Suprapubic skin (tissue), 4 donors: ENCODE data around the gene WDFY4. TPM values are rescaled to one million over a fixed set of nuclear protein-coding genes. Genes with fewer than 3 reads are reported as not detected.
A peak's percentile ranks its signal among the peaks of the same experiment; 100 is the strongest.

Source experiments
- DNase-seq, 2 donors: peaks; one replicate each; pipeline ENCODE4 v3.0.0-alpha.2; 2019; ENCODE audit warnings: low spot score in 2 of 2
- H3K27ac ChIP-seq: fragments of 200-600 bp; sonication (generic); one replicate; pipeline ENCODE4 v1.5.1; 2019
- H3K27me3 ChIP-seq: fragments of 200-600 bp; sonication (generic); one replicate; pipeline ENCODE4 v1.5.1; 2019
- H3K36me3 ChIP-seq: fragments of 200-600 bp; sonication (generic); one replicate; pipeline ENCODE4 v1.5.1; 2019
- H3K4me1 ChIP-seq: fragments of 200-600 bp; sonication (generic); one replicate; pipeline ENCODE4 v1.5.1; 2019
- H3K4me3 ChIP-seq: fragments of 200-600 bp; sonication (generic); one replicate; pipeline ENCODE4 v1.5.1; 2019; ENCODE audit warnings: mild to moderate bottlenecking
- H3K9me3 ChIP-seq: fragments of 200-600 bp; sonication (generic); one replicate; pipeline ENCODE4 v1.5.1; 2019
- CTCF ChIP-seq, 2 donors: fragments of 200-600 bp in 1 of 2; fragments of 450-650 bp in 1 of 2; sonication (generic) in 1 of 2; IDR thresholded peaks; one replicate each; pipeline ENCODE4 v1.5.1; 2016 to 2019; ENCODE audit warnings: antibody characterized with exemption in 2 of 2, mild to moderate bottlenecking in 1 of 2, moderate library complexity in 1 of 2
- EP300 ChIP-seq: sonication (generic); formaldehyde crosslinking; IDR thresholded peaks from one replicate; pipeline ENCODE4 v1.6.1; 2017; ENCODE audit warnings: antibody characterized with exemption
- POLR2A ChIP-seq, 2 donors: fragments of 450-650 bp; IDR thresholded peaks; one replicate each; pipeline ENCODE4 v1.6.1; 2017; ENCODE audit warnings: antibody characterized with exemption in 2 of 2, mild to moderate bottlenecking in 2 of 2, moderate library complexity in 2 of 2
- POLR2AphosphoS5 ChIP-seq, 3 donors: sonication (generic); formaldehyde crosslinking; IDR thresholded peaks; one replicate each; pipeline ENCODE4 v1.6.1; 2017; ENCODE audit warnings: antibody characterized with exemption in 3 of 3
- WGBS: methylation state at CpG from one replicate; pipeline ENCODE4 v1.1.5; 2018; 5-methylcytosine and 5-hydroxymethylcytosine counted together
- total RNA-seq, 4 donors: library from RNA; depleted of rRNA; stranded (reverse); fragments of >200 nt; gene quantifications; one replicate each; pipeline ENCODE4 v1.1.0, GENCODE V29; 2016

The WDFY4 gene
- total RNA-seq, 4 donors from 2014 or later: 0.57 to 2.9 (median 1.0) TPM

DNA sequence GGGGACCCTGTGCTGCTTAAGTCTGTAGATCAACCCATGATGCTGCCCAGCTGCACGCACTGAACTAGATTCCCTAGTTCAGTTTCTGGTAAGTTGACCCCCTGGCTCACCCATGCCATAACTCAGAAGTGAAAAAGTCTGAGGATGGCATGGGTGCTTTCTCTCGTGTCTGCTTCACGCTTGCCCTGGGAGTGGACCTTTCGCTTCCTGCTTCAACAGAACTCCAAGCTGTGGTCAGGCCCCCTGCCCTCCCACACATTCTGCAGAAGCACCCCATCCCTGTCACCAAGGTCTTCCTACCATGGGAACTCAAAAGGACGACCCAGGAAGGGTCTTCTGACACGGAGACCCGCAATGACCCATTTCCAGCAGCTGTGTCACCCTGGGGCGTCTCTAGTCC is 215.1 kb downstream of the WDFY4 start:
- Histone ChIP-seq H3K36me3 (no peaks in the 10 kb centered on the region), H3K27me3 (no peaks in the 10 kb centered on the region), H3K27ac (peak overlapping the region; percentile 46), H3K4me3 (no peak overlapping the region), H3K4me1 (peaks cover 11% of the 10 kb centered on the region), H3K9me3 (no peaks in the 10 kb centered on the region)
- peak in 1 of 2 donors; percentile 36 for DNase-seq
- 93% methylated on average over 7 of the region's 8 CpGs for WGBS
- TF ChIP-seq POLR2A (IDR thresholded peaks at IDR 0.05): no peak
- no peak for TF ChIP-seq CTCF (IDR thresholded peaks at IDR 0.05)
- TF ChIP-seq EP300: no peak
- TF ChIP-seq POLR2AphosphoS5 (IDR thresholded peaks at IDR 0.05): no peak

DNA sequence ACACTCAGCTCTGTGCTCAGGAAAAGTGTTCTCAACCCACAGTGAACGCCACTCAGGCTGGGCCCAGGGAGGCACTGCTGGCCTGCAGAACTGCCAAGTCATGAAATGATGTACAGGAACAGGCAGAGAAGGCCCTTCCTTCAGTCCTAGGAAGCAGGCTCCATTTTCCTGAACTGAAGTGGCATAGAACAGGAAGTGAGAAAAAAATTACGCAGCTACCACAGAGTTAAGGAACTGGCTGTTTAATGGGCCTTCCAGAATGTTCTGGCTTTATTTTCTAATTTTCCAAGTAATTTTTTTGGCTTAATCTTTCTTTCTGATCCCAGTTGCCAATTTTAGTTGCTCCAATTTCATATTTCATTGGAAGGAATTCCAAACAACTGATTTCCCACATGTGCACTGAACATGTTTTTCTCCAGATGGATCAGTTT is 215.7 kb downstream of the WDFY4 start:
- peaks cover 7% of the 10 kb centered on the region for H3K4me1 ChIP-seq
- H3K27me3 ChIP-seq: no peaks in the 10 kb centered on the region
- no peaks in the 10 kb centered on the region for H3K36me3 ChIP-seq
- peak overlapping the region; percentile 46 for H3K27ac ChIP-seq
- TF ChIP-seq POLR2A (IDR thresholded peaks at IDR 0.05): no peak
- no peak for TF ChIP-seq POLR2AphosphoS5 (IDR thresholded peaks at IDR 0.05)
- no peak for TF ChIP-seq CTCF (IDR thresholded peaks at IDR 0.05)
- TF ChIP-seq EP300: no peak
- no peaks in the 10 kb centered on the region for H3K9me3 ChIP-seq
- peak in 1 of 2 donors; percentile 31 for DNase-seq
- H3K4me3 ChIP-seq: no peak overlapping the region
- WGBS: 69% methylated on average over 2 of the region's 2 CpGs

DNA sequence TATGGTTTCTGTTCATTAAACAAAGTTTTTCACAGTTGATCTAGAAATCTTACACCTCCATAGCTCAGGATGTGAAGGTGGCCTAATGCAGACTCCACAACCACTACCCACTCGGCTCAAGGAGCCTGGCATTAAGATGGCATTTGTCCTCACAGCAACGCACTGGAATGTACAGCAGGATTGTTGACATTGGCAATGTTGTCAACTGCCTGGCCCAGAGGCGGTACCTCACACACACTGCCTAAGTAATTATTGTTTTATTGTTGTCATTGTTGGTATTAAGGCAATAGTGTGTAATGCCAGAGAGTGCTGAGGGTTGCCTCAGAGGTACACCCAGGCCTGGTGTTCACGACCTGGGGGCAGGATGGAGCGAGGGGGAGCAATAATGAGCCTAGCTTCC is 216.6 kb downstream of the WDFY4 start:
- H3K4me1 ChIP-seq: peaks cover 6% of the 10 kb centered on the region
- WGBS: 75% methylated on average over 5 of the region's 5 CpGs

GRCh38 chr10:48902096-48902495 is 217.4 kb downstream of the WDFY4 start:
- H3K4me1 ChIP-seq: no peaks in the 10 kb centered on the region
- TF ChIP-seq POLR2A (IDR thresholded peaks at IDR 0.05) (no peak), POLR2AphosphoS5 (IDR thresholded peaks at IDR 0.05) (no peak), EP300 (no peak), CTCF (IDR thresholded peaks at IDR 0.05) (no peak)
- H3K9me3 ChIP-seq: no peaks in the 10 kb centered on the region
- DNase-seq: peak in 1 of 2 donors; percentile 29
- H3K27ac ChIP-seq: no peak overlapping the region
- no peak overlapping the region for H3K4me3 ChIP-seq
- no peaks in the 10 kb centered on the region for H3K36me3 ChIP-seq
- 93% methylated on average over 7 of the region's 7 CpGs for WGBS
- H3K27me3 ChIP-seq: no peaks in the 10 kb centered on the region

More for the DNA sequence above, 216.6 kb downstream of the WDFY4 start:
- TF ChIP-seq POLR2A (IDR thresholded peaks at IDR 0.05) (no peak), EP300 (no peak), CTCF (IDR thresholded peaks at IDR 0.05) (no peak), POLR2AphosphoS5 (IDR thresholded peaks at IDR 0.05) (no peak)
- no peak overlapping the region for H3K4me3 ChIP-seq
- H3K9me3 ChIP-seq: no peaks in the 10 kb centered on the region
- H3K27ac ChIP-seq: peak overlapping the region; percentile 46
- no peak for DNase-seq
- no peaks in the 10 kb centered on the region for H3K27me3 ChIP-seq
- no peaks in the 10 kb centered on the region for H3K36me3 ChIP-seq

DNA sequence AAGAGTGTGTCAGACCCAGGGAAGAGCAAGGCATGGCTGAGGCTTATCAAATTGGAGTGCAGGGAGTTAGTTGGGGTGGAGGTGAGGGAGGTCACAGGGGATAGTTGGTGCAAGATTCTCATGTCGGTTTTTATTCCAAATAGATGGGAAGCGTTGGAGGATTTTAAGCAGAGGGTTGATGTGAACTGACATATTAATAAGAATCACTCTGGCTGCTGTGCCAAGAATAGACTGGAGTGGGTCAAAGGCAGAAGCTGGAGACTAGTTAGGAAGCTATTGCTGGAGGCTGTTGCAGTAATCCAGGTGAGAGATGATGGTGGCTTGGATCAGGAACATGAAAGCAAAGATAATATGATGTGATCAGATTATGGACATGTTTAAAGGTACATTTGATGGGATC is 218.5 kb downstream of the WDFY4 start:
- no peak for DNase-seq
- Histone ChIP-seq H3K4me1 (no peaks in the 10 kb centered on the region), H3K36me3 (no peaks in the 10 kb centered on the region), H3K27me3 (no peaks in the 10 kb centered on the region), H3K9me3 (no peaks in the 10 kb centered on the region), H3K4me3 (no peak overlapping the region), H3K27ac (no peak overlapping the region)
- TF ChIP-seq EP300 (no peak), POLR2AphosphoS5 (IDR thresholded peaks at IDR 0.05) (no peak), CTCF (IDR thresholded peaks at IDR 0.05) (no peak), POLR2A (IDR thresholded peaks at IDR 0.05) (no peak)
- WGBS: 32% methylated on average over 2 of the region's 2 CpGs
